ENCODE data around the gene TESK2.
A peak's percentile ranks its signal among the peaks of the same experiment; 100 is the strongest.
"Not testable (repeated sequence)": the region's sequence is repeated elsewhere in the genome, so short reads cannot be mapped to it uniquely, and the experiment has no call there.

Gene TESK2

GRCh38 chr1:45498279-45498678, 7.3 kb upstream of the TESK2 start:
- in situ Hi-C loops (cut with HindIII; ENCODE audit: low sequenced_read_pairs) = no loop called here
- TF ChIP-seq CTCF (IDR thresholded peaks at IDR 0.05; ENCODE audit: low read depth, low read length, missing control alignments) = no peak
- no peak overlapping the region for H3K4me3 ChIP-seq (ENCODE audit: low read depth, low read length)
- no peak for DNase-seq (ENCODE audit: low read depth)

DNA sequence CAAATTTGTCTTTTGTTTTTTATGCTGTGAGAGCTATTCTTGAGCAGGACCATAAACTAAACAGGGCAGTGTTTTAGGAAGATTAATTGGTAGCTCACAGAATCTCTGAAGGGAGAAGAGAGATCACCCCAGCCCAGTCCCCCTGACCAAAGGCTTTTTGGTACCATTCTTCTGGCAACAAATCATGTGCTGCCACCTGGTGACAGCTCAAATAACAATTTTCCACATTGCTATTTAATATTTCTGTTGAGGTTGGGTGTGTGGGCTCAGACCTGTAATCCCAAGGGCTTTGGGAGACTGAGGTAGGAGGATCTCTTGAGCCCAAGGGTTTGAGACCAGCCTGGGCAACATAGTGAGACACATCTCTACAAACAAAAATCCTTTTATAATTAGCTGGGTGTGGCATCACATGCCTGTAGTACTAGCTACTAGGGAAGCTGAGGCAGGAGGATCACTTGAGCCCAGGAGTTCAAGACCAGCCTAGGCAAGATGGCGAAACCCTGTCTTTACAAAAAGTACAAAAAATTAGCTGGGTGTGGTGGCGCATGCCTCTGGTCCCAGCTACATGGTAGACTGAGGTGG, 2.2 kb upstream of the TESK2 start:
- peak; percentile 45 for DNase-seq (ENCODE audit: low read depth)
- in situ Hi-C loops (cut with HindIII; ENCODE audit: low sequenced_read_pairs) = no loop called here
- no peak overlapping the region for H3K4me3 ChIP-seq (ENCODE audit: low read depth, low read length)
- TF ChIP-seq CTCF (IDR thresholded peaks at IDR 0.05; ENCODE audit: low read depth, low read length, missing control alignments) = peak; percentile 49

- no peak for TF ChIP-seq CTCF (IDR thresholded peaks at IDR 0.05; ENCODE audit: low read depth, low read length, missing control alignments)
- no peak overlapping the region for H3K4me3 ChIP-seq (ENCODE audit: low read depth, low read length)
- no peak for DNase-seq (ENCODE audit: low read depth)
- in situ Hi-C loops (cut with HindIII; ENCODE audit: low sequenced_read_pairs) = no loop called here
Observed at GRCh38 chr1:45492691-45493090, 1.7 kb upstream of the TESK2 start.

- in situ Hi-C loops (cut with HindIII; ENCODE audit: low sequenced_read_pairs) = no loop called here
- no peak for DNase-seq (ENCODE audit: low read depth)
- no peak for TF ChIP-seq CTCF (IDR thresholded peaks at IDR 0.05; ENCODE audit: low read depth, low read length, missing control alignments)
- peak overlapping the region; percentile 78 for H3K4me3 ChIP-seq (ENCODE audit: low read depth, low read length)
Observed at GRCh38 chr1:45491487-45492260, 711 bp upstream of the TESK2 start.

- no peak for TF ChIP-seq CTCF (IDR thresholded peaks at IDR 0.05; ENCODE audit: low read depth, low read length, missing control alignments)
- in situ Hi-C loops (cut with HindIII; ENCODE audit: low sequenced_read_pairs) = no loop called here
- H3K4me3 ChIP-seq (ENCODE audit: low read depth, low read length) = peak overlapping the region; percentile 78
- DNase-seq (ENCODE audit: low read depth) = no peak
Observed at GRCh38 chr1:45490121-45490625, 790 bp downstream of the TESK2 start.

- H3K4me3 ChIP-seq (ENCODE audit: low read depth, low read length); DNase-seq (ENCODE audit: low read depth); in situ Hi-C loops (cut with HindIII; ENCODE audit: low sequenced_read_pairs): not testable (repeated sequence)
Observed at GRCh38 chr1:45489379-45489778, 1.6 kb downstream of the TESK2 start.

Data from astrocyte of the cerebellum (primary cell).